ENCODE data around the gene ANO1.

The ANO1 gene

GRCh38 chr11:70098936-70099335, 20.8 kb downstream of the ANO1 start:
- no peak for DNase-seq (ENCODE audit: low read depth)
- no peak overlapping the region for H3K4me3 ChIP-seq (ENCODE audit: control insufficient read depth, low read depth, low read length)
- TF ChIP-seq CTCF (IDR thresholded peaks at IDR 0.05; ENCODE audit: control insufficient read depth, insufficient read depth, low read depth, low read length, missing control alignments): no peak

- TF ChIP-seq CTCF (IDR thresholded peaks at IDR 0.05; ENCODE audit: control insufficient read depth, insufficient read depth, low read depth, low read length, missing control alignments): no peak
- H3K4me3 ChIP-seq (ENCODE audit: control insufficient read depth, low read depth, low read length): no peak overlapping the region
- peak; percentile 35 for DNase-seq (ENCODE audit: low read depth)
Observed at GRCh38 chr11:70099578-70100279, 21.6 kb downstream of the ANO1 start.

- H3K4me3 ChIP-seq (ENCODE audit: control insufficient read depth, low read depth, low read length): no peak overlapping the region
- no peak for TF ChIP-seq CTCF (IDR thresholded peaks at IDR 0.05; ENCODE audit: control insufficient read depth, insufficient read depth, low read depth, low read length, missing control alignments)
- DNase-seq (ENCODE audit: low read depth): no peak
Observed at GRCh38 chr11:70100280-70100603, 22.1 kb downstream of the ANO1 start.

- TF ChIP-seq CTCF (IDR thresholded peaks at IDR 0.05; ENCODE audit: control insufficient read depth, insufficient read depth, low read depth, low read length, missing control alignments): no peak
- no peak for DNase-seq (ENCODE audit: low read depth)
- no peak overlapping the region for H3K4me3 ChIP-seq (ENCODE audit: control insufficient read depth, low read depth, low read length)
Observed at GRCh38 chr11:70100791-70101190, 22.7 kb downstream of the ANO1 start.

- H3K4me3 ChIP-seq (ENCODE audit: control insufficient read depth, low read depth, low read length): no peak overlapping the region
- DNase-seq (ENCODE audit: low read depth): no peak
- no peak for TF ChIP-seq CTCF (IDR thresholded peaks at IDR 0.05; ENCODE audit: control insufficient read depth, insufficient read depth, low read depth, low read length, missing control alignments)
Observed at GRCh38 chr11:70103256-70103975, 25.3 kb downstream of the ANO1 start.

- no peak for TF ChIP-seq CTCF (IDR thresholded peaks at IDR 0.05; ENCODE audit: control insufficient read depth, insufficient read depth, low read depth, low read length, missing control alignments)
- no peak overlapping the region for H3K4me3 ChIP-seq (ENCODE audit: control insufficient read depth, low read depth, low read length)
- DNase-seq (ENCODE audit: low read depth): no peak
Observed at GRCh38 chr11:70104419-70104818, 26.3 kb downstream of the ANO1 start.
